ENCODE results near the gene DNAJC10. TPM values are rescaled to one million over a fixed set of nuclear protein-coding genes. Genes with fewer than 3 reads are reported as not detected.

Gene DNAJC10
- total RNA-seq: 55.8 TPM
- long read RNA-seq, full-length matches to known transcripts: 58 of 77 reads
- long read RNA-seq, partial matches to known transcripts: 6 of 77 reads
- long read RNA-seq, other reads (novel, unspliced or antisense): 13 of 77 reads

- intact Hi-C loops (cut with micrococcal nuclease): no loop called here
- DNase-seq: peak; percentile 89
- Histone ChIP-seq H3K27me3 (ENCODE audit: low read depth) (no peaks in the 10 kb centered on the region), H3K4me3 (peak within 1 kb of the TSS; percentile 97), H3K9me3 (replicated peaks) (no peaks in the 10 kb centered on the region), H3K36me3 (peaks cover 14% of the 10 kb centered on the region), H3K27ac (replicated peaks) (peak within 1 kb of the TSS; percentile 91), H3K4me1 (peaks cover 44% of the 10 kb centered on the region)
- TF ChIP-seq CTCF (IDR thresholded peaks at IDR 0.05; ENCODE audit: borderline replicate concordance): no peak
Observed at GRCh38 chr2:182715892-182716649, at the start of gene DNAJC10. Gene DNAJC10, plus strand, starts transcription at chr2:182716257. Its CDS starts 1,830 bp downstream, at chr2:182718087.

DNA sequence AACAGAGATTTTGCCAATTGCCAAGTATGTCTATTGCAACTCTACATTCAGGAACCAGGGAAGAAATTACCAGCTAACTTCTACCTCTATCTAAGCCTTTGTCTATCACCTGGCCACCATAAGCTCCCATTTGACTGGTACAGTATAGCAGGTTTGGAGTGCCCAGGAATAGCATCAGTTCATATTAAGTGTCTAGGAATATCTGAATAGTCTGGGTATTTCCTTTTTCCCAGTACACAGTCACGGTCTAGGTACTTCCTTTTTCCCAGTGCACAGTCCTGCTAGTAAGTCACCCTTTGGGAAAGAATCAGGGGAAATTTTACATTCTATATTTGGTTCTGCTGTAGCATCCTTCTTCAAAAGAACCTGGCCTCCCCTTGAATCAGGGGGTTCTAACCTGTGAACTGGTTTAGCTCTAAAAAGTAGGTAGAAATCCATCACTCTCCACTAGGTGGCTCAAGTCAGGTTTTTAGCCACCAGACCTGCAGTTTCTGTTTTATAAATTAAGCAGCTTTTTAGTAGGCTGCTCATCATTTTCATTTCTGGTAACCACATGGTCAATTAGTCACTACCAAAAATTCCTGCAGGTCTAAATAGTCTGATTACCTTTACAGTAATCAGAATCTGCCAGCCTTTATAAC is 49.3 kb upstream of the DNAJC10 start:
- Histone ChIP-seq H3K27ac (replicated peaks) (no peak overlapping the region), H3K36me3 (no peaks in the 10 kb centered on the region), H3K4me1 (no peaks in the 10 kb centered on the region), H3K9me3 (replicated peaks) (no peaks in the 10 kb centered on the region), H3K27me3 (ENCODE audit: low read depth) (no peaks in the 10 kb centered on the region), H3K4me3 (no peak overlapping the region)
- DNase-seq: no peak
- intact Hi-C loops (cut with micrococcal nuclease): no loop called here
- peak; percentile 53 for TF ChIP-seq CTCF (IDR thresholded peaks at IDR 0.05; ENCODE audit: borderline replicate concordance)

- H3K27me3 ChIP-seq (ENCODE audit: low read depth): no peaks in the 10 kb centered on the region
- no peaks in the 10 kb centered on the region for H3K9me3 ChIP-seq (replicated peaks)
- no peaks in the 10 kb centered on the region for H3K4me1 ChIP-seq
- DNase-seq: no peak
- no peak overlapping the region for H3K27ac ChIP-seq (replicated peaks)
- H3K4me3 ChIP-seq: no peak overlapping the region
- TF ChIP-seq CTCF (IDR thresholded peaks at IDR 0.05; ENCODE audit: borderline replicate concordance): no peak
- H3K36me3 ChIP-seq: no peaks in the 10 kb centered on the region
- intact Hi-C loops (cut with micrococcal nuclease): no loop called here
Observed at GRCh38 chr2:182667315-182667695, 48.8 kb upstream of the DNAJC10 start.

GRCh38 chr2:182668671-182669070 is 47.4 kb upstream of the DNAJC10 start:
- DNase-seq: no peak
- H3K4me3 ChIP-seq: no peak overlapping the region
- no peak overlapping the region for H3K27ac ChIP-seq (replicated peaks)
- intact Hi-C loops (cut with micrococcal nuclease): no loop called here
- no peaks in the 10 kb centered on the region for H3K9me3 ChIP-seq (replicated peaks)
- no peak for TF ChIP-seq CTCF (IDR thresholded peaks at IDR 0.05; ENCODE audit: borderline replicate concordance)
- peaks cover 5% of the 10 kb centered on the region for H3K4me1 ChIP-seq
- H3K27me3 ChIP-seq (ENCODE audit: low read depth): no peaks in the 10 kb centered on the region
- H3K36me3 ChIP-seq: no peaks in the 10 kb centered on the region

GRCh38 chr2:182672466-182673165 is 43.4 kb upstream of the DNAJC10 start:
- Histone ChIP-seq H3K27me3 (ENCODE audit: low read depth) (no peaks in the 10 kb centered on the region), H3K4me3 (no peak overlapping the region), H3K27ac (replicated peaks) (no peak overlapping the region), H3K9me3 (replicated peaks) (peaks cover 5% of the 10 kb centered on the region), H3K36me3 (no peaks in the 10 kb centered on the region), H3K4me1 (peaks cover 5% of the 10 kb centered on the region)
- intact Hi-C loops (cut with micrococcal nuclease): no loop called here
- DNase-seq: no peak
- TF ChIP-seq CTCF (IDR thresholded peaks at IDR 0.05; ENCODE audit: borderline replicate concordance): no peak

Data from left ventricle myocardium inferior (tissue), 1 donor.